B cell (primary cell): ENCODE data around the gene PPL. TPM values are rescaled to one million over a fixed set of nuclear protein-coding genes. Genes with fewer than 3 reads are reported as not detected.

ENCODE experiments used
- ATAC-seq: fragments of 200-7000 bp; cut with Tn5 transposase; one replicate; pipeline ENCODE4 v1.10.0; 2021; ENCODE audit warnings: low read depth, mild to moderate bottlenecking, moderate number of reproducible peaks, moderate library complexity
- CTCF ChIA-PET: fragments of 350-600 bp; sonication (Branson Sonifier 250); formaldehyde crosslinking; loops from one replicate; lab custom pipeline; 2021; ENCODE audit warnings: antibody characterized with exemption, inconsistent platforms; lab: Charles Lee
- POLR2A ChIA-PET: fragments of 350-600 bp; sonication (Branson Sonifier 250); formaldehyde crosslinking; loops from one replicate; lab custom pipeline; 2021; ENCODE audit warnings: antibody characterized with exemption; lab: Charles Lee
- DNase-seq: peaks from one replicate; pipeline ENCODE4 v3.0.0; 2013
- H2AFZ ChIP-seq: 2 replicates; pipeline ENCODE4 v1.6.1; 2012; ENCODE audit warnings: mild to moderate bottlenecking, low read depth, low read length; ENCODE audit not compliant: insufficient read depth, poor library complexity, severe bottlenecking
- H3K27ac ChIP-seq, 2 donors: 1 replicate in 1 of 2; 2 replicates in 1 of 2; pipeline ENCODE4 v1.5.1; 2012 to 2013; ENCODE audit warnings: low read length in 2 of 2, mild to moderate bottlenecking in 2 of 2, moderate library complexity in 1 of 2
- H3K27me3 ChIP-seq, 4 experiments: fragments of 200-600 bp in 1 of 4; sonication (generic) in 1 of 4; replicated peaks in 1 of 4; 1 replicate in 2 of 4; 2 replicates in 2 of 4; pipeline versions ENCODE4 v1.6.1 to v1.7.0; 2013 to 2016; ENCODE audit warnings: low read length in 3 of 4, mild to moderate bottlenecking in 2 of 4, mixed read lengths in 1 of 4, moderate library complexity in 1 of 4; ENCODE audit not compliant: insufficient read depth in 4 of 4, control insufficient read depth in 3 of 4; ENCODE audit errors: control extremely low read depth in 1 of 4
- H3K36me3 ChIP-seq, 2 experiments: replicated peaks in 1 of 2; 1 replicate in 1 of 2; 2 replicates in 1 of 2; pipeline versions ENCODE4 v1.6.1 to v1.7.1; 2013; ENCODE audit warnings: low read length in 1 of 2; ENCODE audit not compliant: insufficient read depth in 2 of 2, control insufficient read depth in 1 of 2; ENCODE audit errors: control extremely low read depth in 1 of 2, extremely low read depth in 1 of 2
- H3K4me1 ChIP-seq, 2 donors: fragments of 200-600 bp in 1 of 2; sonication (generic) in 1 of 2; 1 replicate in 1 of 2; 2 replicates in 1 of 2; pipeline versions ENCODE4 v1.5.1 to v1.6.1; 2013 to 2017; ENCODE audit warnings: low read length in 2 of 2; ENCODE audit not compliant: control insufficient read depth in 2 of 2, insufficient read depth in 2 of 2
- H3K4me2 ChIP-seq: replicated peaks from 2 replicates; pipeline ENCODE3; 2012; ENCODE audit warnings: mild to moderate bottlenecking, low read depth, low read length; ENCODE audit not compliant: poor library complexity, severe bottlenecking
- H3K4me3 ChIP-seq, 5 experiments: fragments of 200-600 bp in 1 of 5; sonication (generic) in 1 of 5; 1 replicate in 3 of 5; 2 replicates in 2 of 5; pipeline versions ENCODE4 v1.5.1 to v1.7.0; 2011 to 2016; ENCODE audit warnings: low read length in 4 of 5, mild to moderate bottlenecking in 4 of 5, low read depth in 2 of 5, control low read depth in 1 of 5, moderate library complexity in 1 of 5; ENCODE audit not compliant: insufficient read depth in 1 of 5; ENCODE audit errors: control extremely low read depth in 1 of 5, extremely low read depth in 1 of 5
- H3K79me2 ChIP-seq: fragments of 200-600 bp; sonication (generic); one replicate; pipeline ENCODE4 v1.6.0; 2016; ENCODE audit warnings: low read length; ENCODE audit not compliant: control insufficient read depth, insufficient read depth
- H3K9ac ChIP-seq: fragments of 200-600 bp; sonication (generic); 2 replicates; pipeline ENCODE4 v1.6.1; 2017; ENCODE audit warnings: mild to moderate bottlenecking, low read length, moderate library complexity
- H3K9me3 ChIP-seq, 3 donors: one replicate each; pipeline versions ENCODE4 v1.6.1 to v1.7.1; 2013; ENCODE audit warnings: low read length in 2 of 3; ENCODE audit not compliant: control insufficient read depth in 2 of 3, insufficient read depth in 1 of 3; ENCODE audit errors: control extremely low read depth in 1 of 3
- H4K20me1 ChIP-seq: 2 replicates; pipeline ENCODE4 v1.6.0; 2012; ENCODE audit warnings: mild to moderate bottlenecking, low read length; ENCODE audit not compliant: insufficient read depth, control insufficient read depth, poor library complexity, severe bottlenecking
- H3K27ac Mint-ChIP-seq: one replicate; pipeline ENCODE4 v1.8.0; 2021; ENCODE audit warnings: mixed read lengths
- H3K27me3 Mint-ChIP-seq: one replicate; pipeline ENCODE4 v1.8.0; 2021; ENCODE audit warnings: mixed read lengths
- H3K4me1 Mint-ChIP-seq: one replicate; pipeline ENCODE4 v1.8.0; 2021; ENCODE audit warnings: mixed read lengths
- H3K4me3 Mint-ChIP-seq: one replicate; pipeline ENCODE4 v1.8.0; 2021; ENCODE audit warnings: mixed read lengths
- H3K9me3 Mint-ChIP-seq: one replicate; pipeline ENCODE4 v1.8.0; 2022; ENCODE audit warnings: mixed read lengths; ENCODE audit not compliant: insufficient read depth
- CTCF ChIP-seq: fragments of 200-600 bp; IDR thresholded peaks from one replicate; pipeline ENCODE4 v1.8.0; 2022; ENCODE audit warnings: antibody characterized with exemption, mild to moderate bottlenecking
- EZH2 ChIP-seq: IDR thresholded peaks from 2 replicates; pipeline ENCODE4 v1.6.1; 2012; ENCODE audit warnings: borderline replicate concordance, low read depth, mild to moderate bottlenecking, moderate library complexity, low read length; ENCODE audit not compliant: insufficient read depth, poor library complexity, severe bottlenecking
- WGBS: methylation state at CpG from one replicate; pipeline ENCODE4 v1.1.5; 2013; ENCODE audit warnings: missing lambda C conversion rate; ENCODE audit not compliant: insufficient coverage; 5-methylcytosine and 5-hydroxymethylcytosine counted together
- intact Hi-C: fragments of 100-400 bp; cut with micrococcal nuclease; formaldehyde crosslinking; loops from one replicate; pipeline ENCODE4 v1.10.0; 2022
- polyA plus RNA-seq: library from polyadenylated mRNA; depleted of rRNA; stranded (reverse); fragments of >200 nt; gene quantifications from 2 replicates; pipeline ENCODE4 v1.2.3, GENCODE V29; 2012
- total RNA-seq, 2 donors: library from RNA; stranded (reverse); fragments of 120-200 nt in 1 of 2; gene quantifications; 1 replicate in 1 of 2; 2 replicates in 1 of 2; pipeline versions ENCODE4 v1.2.3 to v1.2.4, GENCODE V29; 2013 to 2022

Gene PPL
- total and polyA plus RNA-seq, 2 donors (not counting 1 experiment from before 2014, with no cell fraction given) = not detected

GRCh38 chr16:4895366-4895765, 41.6 kb downstream of the PPL start:
- Histone ChIP-seq H3K36me3 (no peaks in the 10 kb centered on the region), H3K27me3 (no peaks in the 10 kb centered on the region), H3K27ac (no peak overlapping the region), H2AFZ (no peak overlapping the region), H3K4me1 (no peaks in the 10 kb centered on the region), H3K4me2 (no peak overlapping the region), H3K9ac (no peak overlapping the region), H3K4me3 (no peak overlapping the region), H3K9me3 (peaks cover 0 to 13% (median 4%) of the 10 kb centered on the region in 3 donors), H4K20me1 (no peaks in the 10 kb centered on the region), H3K79me2 (no peaks in the 10 kb centered on the region)
- Mint-ChIP-seq H3K27me3 (peaks cover 16% of the 10 kb centered on the region), H3K27ac (no peak overlapping the region), H3K4me1 (no peaks in the 10 kb centered on the region), H3K9me3 (peaks cover 3% of the 10 kb centered on the region), H3K4me3 (no peak overlapping the region)
- ATAC-seq (no peak), DNase-seq (no peak)
- ChIA-PET POLR2A (no interaction called here), CTCF (no interaction called here)
- TF ChIP-seq EZH2 = no peak
- TF ChIP-seq CTCF = no peak
- 96% methylated on average over 13 of the region's 13 CpGs for WGBS
- intact Hi-C loops = no loop called here

GRCh38 chr16:4894276-4895150, 42.4 kb downstream of the PPL start:
- no peak overlapping the region for H2AFZ ChIP-seq
- H3K4me1 ChIP-seq = no peaks in the 10 kb centered on the region
- no peak overlapping the region for H3K9ac ChIP-seq
- ChIA-PET CTCF (no interaction called here), POLR2A (no interaction called here)
- H3K27me3 ChIP-seq = no peaks in the 10 kb centered on the region
- H3K27ac ChIP-seq = no peak overlapping the region
- no peak for TF ChIP-seq EZH2
- TF ChIP-seq CTCF = no peak
- WGBS = 96% methylated on average over 20 of the region's 22 CpGs
- DNase-seq (no peak), ATAC-seq (no peak)
- peaks cover 10% of the 10 kb centered on the region for H3K27me3 Mint-ChIP-seq
- peaks cover 0 to 13% (median 4%) of the 10 kb centered on the region in 3 donors for H3K9me3 ChIP-seq
- no peaks in the 10 kb centered on the region for H3K79me2 ChIP-seq
- no peak overlapping the region for H3K27ac Mint-ChIP-seq
- H3K4me1 Mint-ChIP-seq = no peaks in the 10 kb centered on the region
- H3K4me2 ChIP-seq = no peak overlapping the region
- peaks cover 3% of the 10 kb centered on the region for H3K9me3 Mint-ChIP-seq
- no peaks in the 10 kb centered on the region for H3K36me3 ChIP-seq
- intact Hi-C loops = no loop called here
- H3K4me3 Mint-ChIP-seq = no peak overlapping the region
- H3K4me3 ChIP-seq = no peak overlapping the region
- no peaks in the 10 kb centered on the region for H4K20me1 ChIP-seq
